Measurements from ENCODE around the gene TNFAIP3.

TNFAIP3 gene

DNA sequence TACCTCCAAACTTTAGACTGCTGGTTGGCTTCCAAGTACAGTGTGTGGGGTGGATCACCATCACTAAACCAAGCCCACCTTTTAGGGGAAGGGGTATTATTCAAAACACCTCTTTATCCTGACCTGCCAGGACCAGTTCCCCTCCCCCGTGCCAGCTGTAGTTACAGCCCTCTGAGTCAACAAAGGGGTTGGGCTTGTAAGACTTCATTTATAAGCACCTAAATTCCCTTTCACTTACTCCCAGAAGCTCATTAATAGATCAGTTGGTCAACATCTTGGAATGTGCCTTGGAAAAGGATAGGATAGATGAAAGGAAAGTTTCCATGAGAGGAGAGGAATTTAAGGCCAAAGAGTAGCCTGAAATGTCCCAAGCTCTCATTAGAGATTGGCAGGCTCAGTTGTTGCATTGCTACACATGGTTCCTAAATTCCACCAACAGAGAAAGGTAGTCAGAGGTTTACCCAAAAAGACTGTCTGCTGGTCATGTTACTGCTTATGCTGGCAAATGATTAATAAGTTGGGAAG is 59.2 kb downstream of the TNFAIP3 start:
- DNase-seq, result no peak

DNA sequence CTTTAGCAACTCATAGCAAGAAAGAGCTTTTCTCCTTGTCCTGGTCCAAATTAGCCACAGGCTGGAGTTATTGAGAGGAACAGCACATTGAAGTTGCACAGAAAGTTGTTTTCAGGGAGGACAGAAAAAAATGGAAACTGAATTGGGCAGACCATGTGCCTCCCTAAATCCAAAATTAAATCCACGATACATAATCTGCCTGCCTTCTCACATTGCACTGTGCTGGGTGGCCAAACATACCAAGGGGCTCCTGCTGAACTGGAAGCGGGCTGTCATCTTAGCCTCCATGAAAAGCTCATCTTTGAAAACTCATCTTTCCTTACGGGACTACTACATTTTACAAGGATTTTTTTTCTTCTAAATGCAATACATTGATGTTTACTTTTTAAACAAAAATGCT is 59.9 kb downstream of the TNFAIP3 start:
- no peak for DNase-seq

DNA sequence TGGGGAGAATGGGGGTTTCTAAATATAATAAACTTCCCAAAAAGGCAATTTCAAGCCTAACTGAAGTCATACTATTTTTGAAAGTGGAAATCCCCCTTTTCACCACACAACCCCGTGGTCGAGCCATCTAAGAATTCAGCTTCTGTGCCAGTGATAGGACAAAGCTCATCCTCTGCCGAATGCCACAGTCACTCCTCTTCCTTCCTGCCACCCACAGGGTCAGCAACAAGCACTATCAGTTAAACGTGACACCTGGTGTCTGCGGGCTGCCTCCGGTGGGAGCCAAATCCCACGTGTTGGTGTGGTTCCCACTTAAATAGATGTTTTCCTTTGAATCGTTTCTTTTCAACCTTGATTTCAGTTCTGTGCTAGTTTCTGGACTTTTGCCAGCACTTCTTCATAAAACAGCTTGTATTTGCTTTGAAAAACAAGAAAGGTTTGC is 60.7 kb downstream of the TNFAIP3 start:
- DNase-seq, result no peak

DNA sequence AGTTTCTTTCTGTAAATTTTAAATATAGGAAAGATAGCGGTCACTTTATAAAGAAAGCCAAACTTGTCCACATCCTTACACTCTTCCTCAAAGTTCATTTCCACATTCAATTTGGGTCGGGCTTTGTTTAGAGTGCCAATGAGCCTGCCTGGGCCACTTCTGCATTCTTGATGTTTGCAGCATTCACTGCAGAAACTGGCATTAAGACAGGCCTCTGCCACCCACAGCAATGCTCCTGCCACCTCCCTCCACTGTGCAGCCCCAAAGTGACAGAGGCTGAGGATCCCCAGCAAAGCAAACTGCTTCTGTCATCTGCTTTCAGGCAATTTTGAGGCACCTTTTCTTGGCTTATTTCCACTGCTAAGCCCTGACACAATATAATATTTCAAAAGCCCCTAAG is 61.2 kb downstream of the TNFAIP3 start:
- no peak for DNase-seq

DNA sequence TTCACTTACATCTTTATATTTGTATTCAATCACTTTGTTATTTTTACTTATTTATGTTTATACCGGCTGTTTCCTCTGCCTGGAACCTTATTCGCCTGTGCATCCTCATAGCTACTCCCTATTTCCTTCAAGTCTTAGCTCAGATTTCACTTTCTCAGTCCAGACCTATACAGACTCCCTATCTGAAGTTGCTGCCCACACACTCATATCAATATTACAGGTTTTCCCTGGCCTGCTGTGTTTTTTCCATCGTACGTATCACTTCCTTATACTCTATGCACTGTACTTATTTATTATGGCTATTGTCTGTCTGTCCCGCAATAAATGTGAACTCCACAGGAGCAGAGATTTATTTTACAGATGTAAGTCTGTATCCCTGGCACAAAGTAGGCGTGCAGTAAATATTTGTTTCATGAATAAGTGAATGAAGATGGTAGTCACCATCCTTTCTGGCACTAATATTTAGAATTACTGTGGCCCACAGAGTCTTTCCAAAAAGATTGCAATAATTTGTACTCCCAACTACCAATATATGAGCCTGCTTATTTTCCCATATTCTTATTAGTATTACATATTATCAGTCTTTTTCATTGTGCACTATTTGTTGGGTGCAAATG is 64.9 kb downstream of the TNFAIP3 start:
- no peak for DNase-seq

Data from NCI-H510A (cell line).